HCT116 (cell line): Measurements from ENCODE around the gene NOC2L. TPM values are rescaled to one million over a fixed set of nuclear protein-coding genes. Genes with fewer than 3 reads are reported as not detected.

Experiments used
- ATAC-seq: fragments of 200-7000 bp; cut with Tn5 transposase; 2 replicates; pipeline ENCODE4 v1.9.1; 2020; ENCODE audit warnings: mild to moderate bottlenecking, moderate library complexity
- BruUV-seq: library from RNA; stranded (reverse); fragments of 400-500 nt; replicated peaks from 2 replicates; lab custom pipeline; 2021; lab: Mats Ljungman, UMichigan
- CTCF ChIA-PET: fragments of 300-600 bp; sonication (Branson Sonifier 250); formaldehyde crosslinking; loops from one replicate; lab custom pipeline; 2021; ENCODE audit warnings: antibody characterized with exemption; lab: Charles Lee
- POLR2A ChIA-PET: fragments of 300-600, 350-600 bp; sonication (Branson Sonifier 250); formaldehyde crosslinking; loops from one replicate; lab custom pipeline; 2021; ENCODE audit warnings: antibody characterized with exemption; lab: Charles Lee
- RAD21 ChIA-PET, 2 experiments: fragments of 300-600 bp; sonication (Branson Sonifier 250); formaldehyde crosslinking; loops; one replicate each; lab custom pipeline; 2023; ENCODE audit warnings: low total read pairs in 2 of 2; ENCODE audit not compliant: uncharacterized antibody in 2 of 2, unreplicated experiment in 2 of 2, low non-redundant PET in 1 of 2; lab: Charles Lee
- DNase-seq: peaks from one replicate; pipeline ENCODE4 v3.0.0-alpha.2; 2010; ENCODE audit warnings: low read depth, low spot score
- H2AFZ ChIP-seq: fragments of 200-600 bp; shearing (Covaris generic), sonication (generic); 2 replicates; pipeline ENCODE4 v1.6.1; 2017; ENCODE audit warnings: low read depth, mixed run types, mixed read lengths, antibody characterized with exemption, low read length; ENCODE audit not compliant: poor library complexity, severe bottlenecking
- H3K27ac ChIP-seq: 2 replicates; pipeline ENCODE4 v1.5.1; 2012; ENCODE audit warnings: low read depth, low read length
- H3K27me3 ChIP-seq: fragments of 200-600 bp; sonication (generic); 2 replicates; pipeline ENCODE4 v1.6.1; 2016; ENCODE audit warnings: mixed run types, low read length, mixed read lengths; ENCODE audit not compliant: insufficient read depth
- H3K36me3 ChIP-seq, 2 experiments: fragments of 200-500 bp in 1 of 2; fragments of 200-600 bp in 1 of 2; sonication (Bioruptor generic) in 1 of 2; sonication (generic) in 1 of 2; 2 replicates each; pipeline versions ENCODE4 v1.5.1 to v1.6.1; 2014 to 2016; ENCODE audit warnings: low read length in 2 of 2, inconsistent platforms in 1 of 2, mixed read lengths in 1 of 2, mixed run types in 1 of 2; ENCODE audit not compliant: insufficient read depth in 2 of 2, control insufficient read depth in 1 of 2
- H3K4me1 ChIP-seq, 2 experiments: fragments of 200-600 bp in 1 of 2; sonication (generic) in 1 of 2; 2 replicates each; pipeline versions ENCODE4 v1.5.1 to v1.6.1; 2012 to 2017; ENCODE audit warnings: low read length in 2 of 2, inconsistent platforms in 1 of 2, mild to moderate bottlenecking in 1 of 2, mixed read lengths in 1 of 2, mixed run types in 1 of 2, moderate library complexity in 1 of 2; ENCODE audit not compliant: insufficient read depth in 2 of 2, control insufficient read depth in 1 of 2
- H3K4me2 ChIP-seq: fragments of 200-600 bp; sonication (generic); 2 replicates; pipeline ENCODE4 v1.6.1; 2017; ENCODE audit warnings: mixed run types, low read length, mixed read lengths
- H3K4me3 ChIP-seq, 2 experiments: fragments of 200-600 bp in 1 of 2; sonication (generic) in 1 of 2; replicated peaks in 1 of 2; 2 replicates each; pipeline ENCODE4 v1.5.1; 2011 to 2016; ENCODE audit warnings: low read length in 2 of 2, control low read depth in 1 of 2, low read depth in 1 of 2, mild to moderate bottlenecking in 1 of 2, mixed read lengths in 1 of 2, mixed run types in 1 of 2
- H3K79me2 ChIP-seq: fragments of 200-600 bp; sonication (generic); 2 replicates; pipeline ENCODE4 v1.6.1; 2017; ENCODE audit warnings: mild to moderate bottlenecking, mixed run types, low read length, moderate library complexity, mixed read lengths; ENCODE audit not compliant: insufficient read depth
- H3K9ac ChIP-seq: fragments of 200-600 bp; sonication (generic); 2 replicates; pipeline ENCODE4 v1.6.1; 2016; ENCODE audit warnings: low read length, mixed read lengths
- H3K9me2 ChIP-seq: fragments of 200-600 bp; sonication (generic), shearing (Covaris generic); 2 replicates; pipeline ENCODE4 v1.6.1; 2017; ENCODE audit warnings: mixed run types, mild to moderate bottlenecking, moderate library complexity; ENCODE audit not compliant: insufficient read depth
- H3K9me3 ChIP-seq, 2 experiments: fragments of 200-500 bp in 1 of 2; fragments of 200-600 bp in 1 of 2; sonication (Bioruptor generic) in 1 of 2; sonication (generic) in 1 of 2; 2 replicates each; pipeline ENCODE4 v1.6.1; 2014 to 2017; ENCODE audit warnings: low read length in 2 of 2, mixed read lengths in 2 of 2, inconsistent platforms in 1 of 2, low read depth in 1 of 2, mild to moderate bottlenecking in 1 of 2, mixed run types in 1 of 2, moderate library complexity in 1 of 2; ENCODE audit not compliant: control insufficient read depth in 1 of 2, insufficient read depth in 1 of 2
- H4K20me1 ChIP-seq: fragments of 200-600 bp; sonication (generic), shearing (Covaris generic); 2 replicates; pipeline ENCODE4 v1.6.1; 2017; ENCODE audit warnings: mixed run types, mild to moderate bottlenecking, moderate library complexity; ENCODE audit not compliant: insufficient read depth
- ATF3 ChIP-seq: IDR thresholded peaks from 2 replicates; pipeline ENCODE4 v1.6.1; 2012
- CBX3 ChIP-seq: IDR thresholded peaks from 2 replicates; pipeline ENCODE4 v1.6.1; 2012; ENCODE audit warnings: low read depth
- CEBPB ChIP-seq: IDR thresholded peaks from 2 replicates; pipeline ENCODE4 v1.6.1; 2012; ENCODE audit warnings: low read depth
- CTCF ChIP-seq, 3 experiments: fragments of 200-600 bp in 1 of 3; sonication (generic) in 1 of 3; IDR thresholded peaks in 2 of 3; conservative IDR thresholded peaks in 1 of 3; 2 replicates each; pipeline ENCODE4 v1.5.1; 2012 to 2017; ENCODE audit warnings: low read depth in 2 of 3, low read length in 2 of 3, antibody characterized with exemption in 1 of 3, borderline replicate concordance in 1 of 3, control low read depth in 1 of 3, mild to moderate bottlenecking in 1 of 3, mixed read lengths in 1 of 3, mixed run types in 1 of 3, moderate library complexity in 1 of 3; ENCODE audit not compliant: insufficient read depth in 1 of 3
- EGR1 ChIP-seq: IDR thresholded peaks from 2 replicates; pipeline ENCODE4 v1.6.1; 2012; ENCODE audit warnings: low read depth
- ELF1 ChIP-seq: IDR thresholded peaks from 2 replicates; pipeline ENCODE4 v1.6.1; 2012; ENCODE audit warnings: low read depth, borderline replicate concordance
- EZH2 ChIP-seq: fragments of 200-600 bp; sonication (generic); IDR thresholded peaks from 2 replicates; pipeline ENCODE4 v1.6.1; 2017; ENCODE audit warnings: antibody characterized with exemption, mixed run types
- EZH2phosphoT487 ChIP-seq: fragments of 200-600 bp; IDR thresholded peaks from 2 replicates; pipeline ENCODE4 v1.6.1; 2018; ENCODE audit warnings: antibody characterized with exemption, borderline replicate concordance
- FOSL1 ChIP-seq: IDR thresholded peaks from 2 replicates; pipeline ENCODE4 v1.6.1; 2012; ENCODE audit warnings: low read depth
- POLR2A ChIP-seq: IDR thresholded peaks from 2 replicates; pipeline ENCODE4 v1.7.0; 2011; ENCODE audit warnings: borderline replicate concordance; ENCODE audit not compliant: insufficient read depth, insufficient read length; ENCODE audit errors: extremely low read depth
- POLR2AphosphoS5 ChIP-seq: IDR thresholded peaks from 2 replicates; pipeline ENCODE4 v1.6.1; 2011; ENCODE audit warnings: mild to moderate bottlenecking, low read depth, low read length, moderate library complexity
- RAD21 ChIP-seq: IDR thresholded peaks from 2 replicates; pipeline ENCODE4 v1.6.1; 2012; ENCODE audit warnings: low read depth, mild to moderate bottlenecking
- REST ChIP-seq: IDR thresholded peaks from 2 replicates; pipeline ENCODE4 v1.6.1; 2012; ENCODE audit warnings: low read depth
- SIN3A ChIP-seq: IDR thresholded peaks from 2 replicates; pipeline ENCODE4 v1.6.1; 2012; ENCODE audit warnings: low read depth
- SP1 ChIP-seq: IDR thresholded peaks from 2 replicates; pipeline ENCODE4 v1.6.1; 2012; ENCODE audit warnings: low read depth
- SRF ChIP-seq: IDR thresholded peaks from 2 replicates; pipeline ENCODE4 v1.6.1; 2012; ENCODE audit warnings: low read depth
- TCF7L2 ChIP-seq: IDR thresholded peaks from 2 replicates; pipeline ENCODE4 v1.7.0; 2011; ENCODE audit warnings: borderline replicate concordance, inconsistent platforms; ENCODE audit not compliant: insufficient read depth, insufficient read length; ENCODE audit errors: extremely low read depth
- YY1 ChIP-seq: IDR thresholded peaks from 2 replicates; pipeline ENCODE4 v1.6.1; 2011; ENCODE audit warnings: low read length, low read depth, moderate library complexity, mild to moderate bottlenecking; ENCODE audit not compliant: insufficient replicate concordance; ENCODE audit errors: extremely low read depth
- ZFX ChIP-seq: fragments of 450-650 bp; IDR thresholded peaks from 2 replicates; pipeline ENCODE4 v1.6.1; 2017
- ZNF274 ChIP-seq: fragments of 200-500 bp; sonication (Bioruptor generic); IDR thresholded peaks from 2 replicates; pipeline ENCODE4 v1.6.1; 2014; ENCODE audit warnings: mild to moderate bottlenecking, low read depth, low read length, inconsistent platforms
- intact Hi-C: fragments of 100-400 bp; cut with micrococcal nuclease; formaldehyde crosslinking; loops from 2 replicates; pipeline ENCODE4 v1.10.0; 2022
- total RNA-seq: library from RNA; stranded (reverse); gene quantifications from one replicate; pipeline ENCODE4 v1.2.1, GENCODE V29; 2021; ENCODE audit not compliant: unreplicated experiment

NOC2L gene
- total RNA-seq, 1 experiment from 2014 or later, result 260 TPM

- intact Hi-C loops, result no loop called here
- CTCF ChIA-PET, result no interaction called here
- POLR2A ChIA-PET, result no interaction called here
These were observed 12.9 kb upstream of the NOC2L start for GRCh38 chr1:971751-972506.

More at GRCh38 chr1:971751-972506, 12.9 kb upstream of the NOC2L start:
- RAD21 ChIA-PET, result no interaction called here
- Histone ChIP-seq H3K4me3 (no peak overlapping the region), H3K27me3 (no peaks in the 10 kb centered on the region), H3K79me2 (no peaks in the 10 kb centered on the region; the same call in 1 of the 2 replicates), H3K9me2 (no peaks in the 10 kb centered on the region), H4K20me1 (no peaks in the 10 kb centered on the region), H3K9me3 (no peaks in the 10 kb centered on the region; a peak in 1 of 4 replicates), H3K36me3 (no peaks in the 10 kb centered on the region), H3K4me2 (no peak overlapping the region), H3K9ac (no peak overlapping the region), H2AFZ (no peak overlapping the region), H3K4me1 (peaks cover 16 to 32% of the 10 kb centered on the region in 2 experiments), H3K27ac (no peak overlapping the region)
- TF ChIP-seq ELF1 (no peak), EGR1 (no peak), SP1 (no peak), SIN3A (no peak), ATF3 (no peak), YY1 (no peak), CBX3 (no peak), POLR2A (no peak), RAD21 (no peak), POLR2AphosphoS5 (no peak), ZNF274 (no peak), TCF7L2 (no peak), EZH2phosphoT487 (no peak), CTCF (IDR thresholded peaks at IDR 0.05 in 2 of 3, conservative IDR thresholded peaks at IDR 0.05 in 1 of 3; ENCODE audit: borderline replicate concordance in 1 of 3, insufficient read depth in 1 of 3, low read depth in 2 of 3, low read length in 2 of 3) (no peak), FOSL1 (no peak), REST (no peak), SRF (no peak), CEBPB (no peak), EZH2 (no peak), ZFX (no peak)
- BruUV-seq, result no TSS peak
- DNase-seq (no peak), ATAC-seq (no peak)
